MM.1S (cell line): ENCODE results near the gene FAR2.

ENCODE experiments used
- DNase-seq: peaks from one replicate; pipeline ENCODE4 v3.0.0-alpha.2; 2015
- H2AFZ ChIP-seq: fragments of 300-600 bp; sonication (generic); 2 replicates; pipeline ENCODE4 v1.6.0; 2016; ENCODE audit warnings: antibody characterized with exemption, low read length
- H3F3A ChIP-seq: fragments of 300-600 bp; sonication (generic); 2 replicates; pipeline ENCODE4 v1.6.1; 2016; ENCODE audit warnings: mild to moderate bottlenecking, antibody characterized with exemption, low read length, moderate library complexity, mixed read lengths; ENCODE audit not compliant: insufficient read depth
- H3K27ac ChIP-seq: fragments of 300-600 bp; sonication (generic); 2 replicates; pipeline ENCODE4 v1.5.1; 2016; ENCODE audit warnings: mild to moderate bottlenecking, low read length
- H3K27me3 ChIP-seq: fragments of 300-600 bp; sonication (generic); replicated peaks from 2 replicates; pipeline ENCODE4 v1.6.0; 2016; ENCODE audit warnings: low read length; ENCODE audit not compliant: insufficient read depth
- H3K36me3 ChIP-seq: fragments of 300-600 bp; sonication (generic); replicated peaks from 2 replicates; pipeline ENCODE4 v1.6.1; 2016; ENCODE audit warnings: mild to moderate bottlenecking, low read length, mixed read lengths; ENCODE audit not compliant: insufficient read depth
- H3K4me1 ChIP-seq: fragments of 300-600 bp; sonication (generic); 2 replicates; pipeline ENCODE4 v1.6.1; 2016; ENCODE audit warnings: low read length, mixed read lengths
- H3K4me2 ChIP-seq: fragments of 300-600 bp; sonication (generic); 2 replicates; pipeline ENCODE4 v1.6.0; 2016; ENCODE audit warnings: low read depth, low read length
- H3K4me3 ChIP-seq: fragments of 300-600 bp; sonication (generic); 2 replicates; pipeline ENCODE4 v1.5.1; 2016; ENCODE audit warnings: low read length, mixed read lengths
- H3K79me2 ChIP-seq: fragments of 300-600 bp; sonication (generic); 2 replicates; pipeline ENCODE4 v1.6.1; 2016; ENCODE audit warnings: mixed run types, low read length, mixed read lengths
- H3K9ac ChIP-seq: fragments of 300-600 bp; sonication (generic); 2 replicates; pipeline ENCODE4 v1.6.1; 2016; ENCODE audit warnings: low read length, mixed read lengths
- H3K9me2 ChIP-seq: fragments of 300-600 bp; sonication (generic); replicated peaks from 2 replicates; pipeline ENCODE4 v1.6.1; 2016; ENCODE audit warnings: mild to moderate bottlenecking, low read length, mixed read lengths; ENCODE audit not compliant: insufficient read depth
- H3K9me3 ChIP-seq: fragments of 300-600 bp; sonication (generic); replicated peaks from 2 replicates; pipeline ENCODE4 v1.6.1; 2016; ENCODE audit warnings: mild to moderate bottlenecking, low read length, mixed read lengths; ENCODE audit not compliant: insufficient read depth
- H4K20me1 ChIP-seq: fragments of 300-600 bp; sonication (generic); 2 replicates; pipeline ENCODE4 v1.6.1; 2016; ENCODE audit warnings: mild to moderate bottlenecking, low read length, moderate library complexity, mixed read lengths; ENCODE audit not compliant: insufficient read depth
- CTCF ChIP-seq: fragments of 300-600 bp; sonication (generic); IDR thresholded peaks from 2 replicates; pipeline ENCODE4 v1.5.1; 2016; ENCODE audit warnings: antibody characterized with exemption, low read length, mixed read lengths
- EZH2 ChIP-seq: fragments of 300-600 bp; sonication (generic); optimal IDR thresholded peaks from 2 replicates; pipeline ENCODE3; 2017; ENCODE audit warnings: low read depth, mild to moderate bottlenecking, antibody characterized with exemption, low read length, mixed read lengths
- EZH2phosphoT487 ChIP-seq: fragments of 300-600 bp; sonication (generic); IDR thresholded peaks from 2 replicates; pipeline ENCODE4 v1.6.1; 2018; ENCODE audit warnings: antibody characterized with exemption, low read length

Gene FAR2

DNA sequence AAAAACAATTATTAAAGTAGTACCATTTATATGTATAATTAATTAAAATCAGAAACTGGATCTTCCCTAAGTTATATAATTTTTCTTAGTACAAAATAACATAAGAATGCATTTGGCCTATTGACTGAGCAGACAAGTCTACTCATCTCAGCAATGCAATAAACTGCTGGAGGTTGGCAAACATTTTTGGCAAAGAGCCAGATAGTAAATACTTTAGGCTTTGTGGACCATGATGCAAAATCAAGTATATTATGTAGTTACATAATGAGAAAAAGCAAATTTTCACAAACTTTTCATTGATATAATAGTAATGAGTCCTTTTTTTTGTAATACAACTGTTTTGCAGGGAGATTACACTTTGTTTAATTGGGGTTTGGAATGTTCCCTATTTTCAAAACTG lies 201.0 kb downstream of the FAR2 start:
- no peaks in the 10 kb centered on the region; the same call in 1 of the 2 replicates for H3K36me3 ChIP-seq
- no peaks in the 10 kb centered on the region for H3K9me3 ChIP-seq
- H3K79me2 ChIP-seq, result no peaks in the 10 kb centered on the region
- no peak overlapping the region for H3K4me3 ChIP-seq
- TF ChIP-seq CTCF (no peak), EZH2phosphoT487 (no peak), EZH2 (no peak)
- H3K4me1 ChIP-seq, result no peaks in the 10 kb centered on the region
- no peak overlapping the region for H3K4me2 ChIP-seq
- no peaks in the 10 kb centered on the region for H3F3A ChIP-seq
- no peak overlapping the region for H3K27ac ChIP-seq
- no peak overlapping the region for H3K9ac ChIP-seq
- no peaks in the 10 kb centered on the region for H4K20me1 ChIP-seq
- no peaks in the 10 kb centered on the region for H3K9me2 ChIP-seq
- H2AFZ ChIP-seq, result no peak overlapping the region
- H3K27me3 ChIP-seq, result no peaks in the 10 kb centered on the region
- no peak for DNase-seq

GRCh38 chr12:29354954-29355353 lies 205.9 kb downstream of the FAR2 start:
- no peaks in the 10 kb centered on the region; the same call in 1 of the 2 replicates for H3F3A ChIP-seq
- no peaks in the 10 kb centered on the region for H3K9me3 ChIP-seq
- H3K4me1 ChIP-seq, result no peaks in the 10 kb centered on the region
- no peak overlapping the region for H2AFZ ChIP-seq
- H3K79me2 ChIP-seq, result no peaks in the 10 kb centered on the region
- no peak overlapping the region for H3K4me2 ChIP-seq
- no peak overlapping the region for H3K4me3 ChIP-seq
- H3K9me2 ChIP-seq, result no peaks in the 10 kb centered on the region
- H4K20me1 ChIP-seq, result no peaks in the 10 kb centered on the region
- no peak overlapping the region for H3K9ac ChIP-seq
- H3K27me3 ChIP-seq, result no peaks in the 10 kb centered on the region
- no peak for TF ChIP-seq EZH2
- TF ChIP-seq CTCF, result no peak
- TF ChIP-seq EZH2phosphoT487, result no peak
- no peaks in the 10 kb centered on the region; the same call in 1 of the 2 replicates for H3K36me3 ChIP-seq
- no peak for DNase-seq
- no peak overlapping the region for H3K27ac ChIP-seq

GRCh38 chr12:29365091-29365490 lies 216.0 kb downstream of the FAR2 start:
- no peaks in the 10 kb centered on the region for H3F3A ChIP-seq
- no peaks in the 10 kb centered on the region for H3K9me3 ChIP-seq
- H2AFZ ChIP-seq, result no peak overlapping the region
- H4K20me1 ChIP-seq, result no peaks in the 10 kb centered on the region
- H3K4me1 ChIP-seq, result no peaks in the 10 kb centered on the region
- H3K27ac ChIP-seq, result no peak overlapping the region
- no peak overlapping the region for H3K4me2 ChIP-seq
- H3K9ac ChIP-seq, result no peak overlapping the region
- no peak for DNase-seq
- peaks cover 11% of the 10 kb centered on the region; the same call in 1 of the 2 replicates for H3K36me3 ChIP-seq
- TF ChIP-seq CTCF, result no peak
- no peak for TF ChIP-seq EZH2
- no peak for TF ChIP-seq EZH2phosphoT487
- no peak overlapping the region for H3K4me3 ChIP-seq
- no peaks in the 10 kb centered on the region for H3K27me3 ChIP-seq
- peaks cover 30% of the 10 kb centered on the region for H3K79me2 ChIP-seq
- H3K9me2 ChIP-seq, result no peaks in the 10 kb centered on the region
